GM18867 (cell line): ENCODE results near the gene PRX.
"Not testable (repeated sequence)": the region's sequence is repeated elsewhere in the genome, so short reads cannot be mapped to it uniquely, and the experiment has no call there.

Source experiments
- ATAC-seq: cut with Tn5 transposase; IDR thresholded peaks from one replicate; pipeline ENCODE4 v1.9.1; 2021; ENCODE audit warnings: mild to moderate bottlenecking, moderate library complexity; ENCODE audit not compliant: unreplicated experiment

PRX gene

GRCh38 chr19:40390084-40390742 is 23.0 kb downstream of the PRX start, which contains the start of gene HIPK4:
Gene HIPK4 (minus strand): TSS chr19:40390181. CDS start chr19:40389902, 279 bp downstream.
- no peak for ATAC-seq

DNA sequence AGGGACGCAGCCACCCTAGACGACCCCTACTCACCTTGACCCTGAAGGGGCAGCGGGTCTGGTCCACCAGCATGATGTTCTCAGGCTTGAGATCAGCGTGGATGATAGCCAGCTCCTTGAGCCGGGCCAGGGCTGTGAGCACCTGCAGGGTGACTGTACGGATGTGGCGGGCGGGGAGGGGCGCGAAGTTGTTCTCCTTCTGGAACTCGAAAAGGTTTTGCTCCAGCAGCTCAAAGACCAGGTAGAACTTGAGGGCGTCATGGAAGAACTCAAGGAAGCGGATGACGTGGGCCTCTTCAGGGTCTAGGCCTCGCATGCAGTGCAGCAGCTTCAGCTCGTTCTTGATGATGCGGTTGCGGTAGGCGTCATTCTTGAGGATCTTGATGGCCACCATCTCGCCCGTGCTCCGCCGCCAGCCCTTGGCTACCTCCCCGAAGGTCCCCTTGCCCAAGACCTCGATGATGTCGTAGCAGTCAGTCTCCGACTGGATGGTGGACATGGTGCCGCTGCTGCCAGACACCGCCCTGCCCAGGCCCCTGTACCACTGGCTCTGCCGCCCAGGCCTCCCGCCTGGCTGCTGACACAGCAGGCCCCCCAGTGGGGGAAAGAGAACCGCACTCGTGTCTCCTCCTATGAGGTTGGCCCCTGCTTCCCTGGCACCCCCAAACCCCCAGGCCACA is 23.6 kb downstream of the PRX start:
- ATAC-seq = no peak

DNA sequence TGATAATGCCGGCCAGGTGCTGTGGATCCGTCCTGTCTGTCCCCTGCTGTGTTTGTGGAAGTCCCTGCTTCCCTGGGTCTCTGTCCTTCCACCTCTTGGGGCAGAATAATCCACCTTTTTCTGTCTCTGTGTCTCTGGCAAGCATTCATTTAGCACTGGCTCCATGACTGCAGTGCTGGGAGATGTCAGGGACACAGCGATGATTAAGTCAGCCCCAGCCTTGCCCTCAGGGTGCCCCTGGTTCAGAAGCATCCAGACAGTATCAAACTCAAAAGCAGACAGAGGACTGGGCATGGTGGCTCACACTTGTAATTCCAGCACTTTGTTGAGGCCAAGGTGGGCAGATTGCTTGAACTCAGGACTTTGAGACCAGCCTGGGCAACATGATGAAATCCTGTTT is 24.7 kb downstream of the PRX start:
- no peak for ATAC-seq

DNA sequence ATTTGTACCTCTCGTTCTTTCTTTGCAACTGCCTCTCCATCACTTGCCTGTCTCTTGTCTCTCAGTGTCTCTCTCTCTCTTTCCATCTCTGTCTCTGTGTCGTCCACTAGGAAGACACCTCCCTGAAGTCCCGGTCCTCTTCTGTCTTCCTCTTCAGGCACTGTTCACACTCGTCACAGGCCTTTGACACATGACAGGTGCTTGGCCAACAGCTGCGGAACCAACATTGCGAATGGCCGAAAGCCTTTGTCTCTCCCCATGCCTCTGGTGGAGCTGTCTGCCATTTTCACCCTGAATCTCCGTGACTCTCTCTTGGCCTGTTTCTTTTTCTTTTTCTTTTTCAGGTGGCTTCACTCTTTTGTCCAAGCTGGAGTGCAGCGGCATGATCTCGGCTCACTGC is 26.0 kb downstream of the PRX start:
- ATAC-seq = no peak

GRCh38 chr19:40383668-40384248 is 29.4 kb downstream of the PRX start:
- no peak for ATAC-seq

DNA sequence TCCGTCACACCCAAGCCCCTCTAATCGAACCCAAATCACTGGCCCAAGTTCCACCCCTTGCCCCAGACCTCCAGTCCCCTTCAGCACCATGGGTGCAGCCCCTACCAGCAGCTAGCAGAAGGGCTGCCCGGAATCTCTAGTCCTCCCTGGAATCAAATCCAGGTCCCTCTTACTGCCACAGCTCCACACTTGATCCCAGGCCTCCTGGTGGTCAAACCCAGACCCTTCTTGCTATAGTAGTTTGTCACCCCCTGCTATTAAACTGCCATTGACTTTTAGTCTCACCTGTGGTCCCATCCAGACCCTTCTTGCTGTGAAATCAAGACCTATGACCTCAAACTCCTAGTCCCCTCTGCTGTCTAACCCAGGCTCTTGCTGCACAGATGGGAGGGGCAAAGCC is 31.9 kb downstream of the PRX start:
- ATAC-seq = no peak

- ATAC-seq = no peak
Measured at GRCh38 chr19:40380199-40381037, 32.8 kb downstream of the PRX start.

DNA sequence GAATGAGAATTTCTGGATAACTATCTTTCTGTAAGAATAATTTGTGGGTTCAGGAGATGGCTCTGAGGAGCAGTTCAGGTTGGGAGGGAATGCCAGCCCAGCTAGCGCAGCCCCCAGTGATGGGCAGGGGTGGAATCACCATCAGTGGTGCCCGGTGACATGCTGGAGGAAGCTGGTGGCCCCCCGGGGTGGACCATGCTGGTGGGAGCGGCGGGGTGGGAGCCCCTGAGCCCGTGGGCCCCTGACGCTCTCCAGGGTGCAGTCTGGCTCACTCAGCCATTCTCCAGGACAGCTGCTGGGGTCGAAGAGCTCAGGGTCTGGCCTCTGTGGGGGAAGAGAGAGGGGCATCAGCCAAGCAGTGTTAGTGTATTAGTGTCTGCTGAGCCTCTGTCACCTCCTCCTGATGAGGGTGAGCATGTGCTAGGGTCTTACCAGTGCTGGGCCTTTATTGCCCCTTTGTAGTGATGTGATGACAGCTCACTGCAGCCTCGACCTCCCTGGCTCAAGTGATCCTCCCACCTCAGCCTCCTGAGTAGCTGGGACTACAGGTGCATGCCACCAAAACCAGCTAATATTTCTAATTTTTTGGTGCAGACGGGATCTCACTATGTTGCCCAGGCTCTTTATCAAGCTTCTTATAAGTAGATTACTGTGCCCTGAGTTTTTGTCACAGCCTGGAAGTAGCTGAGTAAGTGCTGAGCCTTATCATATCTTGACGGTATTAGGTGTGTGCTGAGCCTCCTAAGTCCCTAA is 33.6 kb downstream of the PRX start:
- ATAC-seq = no peak

GRCh38 chr19:40378509-40378908 is 34.7 kb downstream of the PRX start:
- ATAC-seq = no peak

GRCh38 chr19:40377876-40378385 is 35.2 kb downstream of the PRX start:
- no peak for ATAC-seq

DNA sequence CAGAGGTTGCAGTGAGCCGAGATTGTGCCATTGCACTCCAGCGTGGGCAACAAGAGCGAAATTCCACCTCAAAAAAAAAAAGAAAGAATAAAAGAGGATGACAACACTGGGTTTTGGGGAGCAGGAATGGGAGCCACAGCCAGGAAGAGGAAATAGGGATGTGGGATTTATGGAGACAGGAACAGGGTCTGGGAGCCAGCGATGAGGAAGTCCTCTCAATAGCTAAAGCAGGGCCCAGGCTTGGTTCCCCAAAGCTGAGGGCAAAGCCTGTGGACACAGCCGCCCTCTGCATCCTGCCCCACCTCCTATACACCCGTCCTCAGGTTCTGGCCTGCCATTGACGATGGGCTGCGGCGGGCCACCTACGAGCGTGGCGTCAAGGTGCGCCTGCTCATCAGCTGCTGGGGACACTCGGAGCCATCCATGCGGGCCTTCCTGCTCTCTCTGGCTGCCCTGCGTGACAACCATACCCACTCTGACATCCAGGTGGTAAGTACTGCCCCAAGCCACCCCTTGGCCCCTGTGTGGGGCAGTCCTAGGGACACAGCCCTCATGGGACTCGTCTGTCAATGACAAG is 36.8 kb downstream of the PRX start:
- no peak for ATAC-seq

DNA sequence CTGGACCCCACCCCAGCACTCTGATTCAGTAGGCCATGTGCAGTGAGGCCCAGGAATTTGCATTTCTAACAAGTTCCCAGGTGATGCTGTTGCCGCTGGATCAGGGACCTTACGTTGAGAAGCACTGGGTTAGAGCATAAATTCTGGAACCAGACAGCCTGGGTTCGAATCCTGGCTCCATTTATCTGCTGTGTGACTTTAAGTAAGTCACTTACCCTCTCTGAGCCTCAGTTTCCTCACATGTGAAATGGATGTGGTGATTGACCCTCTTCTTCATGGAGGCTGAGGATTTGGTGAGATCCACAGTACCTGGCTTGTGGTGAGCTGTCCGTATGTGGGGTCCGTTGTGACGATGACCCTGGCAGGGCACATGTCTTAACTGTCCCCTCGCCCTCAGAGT is 39.1 kb downstream of the PRX start:
- no peak for ATAC-seq

- ATAC-seq = no peak
Measured at GRCh38 chr19:40371802-40372122, 41.4 kb downstream of the PRX start.

- ATAC-seq = no peak
Measured at GRCh38 chr19:40370997-40371801, 42.0 kb downstream of the PRX start.

DNA sequence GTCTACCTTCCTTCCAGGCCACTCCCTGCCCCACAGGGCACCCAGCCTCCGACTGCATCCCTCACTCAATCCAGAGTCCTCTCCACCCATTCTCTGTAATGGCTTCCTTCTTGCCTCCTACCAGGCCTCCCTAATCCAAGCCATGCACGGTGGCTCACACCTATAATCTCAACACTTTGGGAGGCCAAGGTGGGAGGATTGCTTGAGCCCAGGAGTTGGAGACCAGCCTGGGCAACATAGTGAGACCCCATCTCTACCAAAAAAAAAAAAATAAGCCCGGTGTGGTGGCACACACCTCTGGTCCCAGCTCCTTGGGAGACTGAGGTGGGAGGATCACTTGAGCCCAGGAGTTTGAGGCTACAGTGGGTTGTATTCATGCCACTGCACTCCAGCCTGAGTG is 42.9 kb downstream of the PRX start:
- not testable (repeated sequence) for ATAC-seq

GRCh38 chr19:40369797-40370196 is 43.4 kb downstream of the PRX start:
- no peak for ATAC-seq

GRCh38 chr19:40367577-40368434 is 45.4 kb downstream of the PRX start:
- ATAC-seq = no peak

GRCh38 chr19:40366697-40367561 is 46.2 kb downstream of the PRX start:
- ATAC-seq = no peak
